LNCaP clone FGC (cell line): Measurements from ENCODE around the gene SP100.
A peak's percentile ranks its signal among the peaks of the same experiment; 100 is the strongest.
"Not testable (repeated sequence)": the region's sequence is repeated elsewhere in the genome, so short reads cannot be mapped to it uniquely, and the experiment has no call there.

ENCODE experiments used
- DNase-seq: peaks from one replicate; pipeline ENCODE4 v3.0.0-alpha.2; 2011; ENCODE audit warnings: low read depth
- H3K4me3 ChIP-seq: 2 replicates; pipeline ENCODE4 v1.5.1; 2011; ENCODE audit warnings: mild to moderate bottlenecking, low read depth, low read length, control low read depth
- TF ChIP-seq, protein P1 (sequence below): IDR thresholded peaks from 2 replicates; pipeline ENCODE4 v1.5.1; 2012; ENCODE audit warnings: mild to moderate bottlenecking; ENCODE audit not compliant: control insufficient read depth, insufficient read depth; ENCODE audit errors: extremely low read depth

The SP100 gene

DNA sequence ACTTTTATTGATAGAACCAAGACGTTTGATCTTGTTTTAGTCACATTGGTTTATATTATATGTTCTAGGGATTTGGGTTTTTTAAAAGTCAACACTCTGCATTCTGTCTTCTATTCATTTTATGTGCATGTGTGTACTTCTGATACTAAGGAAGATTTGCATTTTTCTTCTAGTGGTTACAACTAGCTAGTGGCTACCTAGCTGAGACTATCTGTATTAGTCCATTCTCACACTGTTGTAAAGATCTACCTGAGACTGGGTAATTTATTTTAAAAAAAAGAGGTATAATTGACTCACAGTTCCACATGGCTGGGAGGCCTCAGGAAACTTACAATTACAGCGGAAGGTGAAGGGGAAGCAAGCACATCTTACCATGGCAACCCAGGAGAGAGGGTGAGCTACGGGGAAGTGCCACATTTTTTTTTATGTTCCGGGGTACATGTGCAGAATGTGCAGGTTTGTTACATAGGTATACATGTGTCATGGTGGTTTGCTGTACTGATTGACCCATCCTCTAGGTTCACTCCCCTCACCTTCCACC, 69.9 kb downstream of the SP100 start:
- no peak overlapping the region for H3K4me3 ChIP-seq
- DNase-seq: no peak
- TF ChIP-seq, protein P1, sequence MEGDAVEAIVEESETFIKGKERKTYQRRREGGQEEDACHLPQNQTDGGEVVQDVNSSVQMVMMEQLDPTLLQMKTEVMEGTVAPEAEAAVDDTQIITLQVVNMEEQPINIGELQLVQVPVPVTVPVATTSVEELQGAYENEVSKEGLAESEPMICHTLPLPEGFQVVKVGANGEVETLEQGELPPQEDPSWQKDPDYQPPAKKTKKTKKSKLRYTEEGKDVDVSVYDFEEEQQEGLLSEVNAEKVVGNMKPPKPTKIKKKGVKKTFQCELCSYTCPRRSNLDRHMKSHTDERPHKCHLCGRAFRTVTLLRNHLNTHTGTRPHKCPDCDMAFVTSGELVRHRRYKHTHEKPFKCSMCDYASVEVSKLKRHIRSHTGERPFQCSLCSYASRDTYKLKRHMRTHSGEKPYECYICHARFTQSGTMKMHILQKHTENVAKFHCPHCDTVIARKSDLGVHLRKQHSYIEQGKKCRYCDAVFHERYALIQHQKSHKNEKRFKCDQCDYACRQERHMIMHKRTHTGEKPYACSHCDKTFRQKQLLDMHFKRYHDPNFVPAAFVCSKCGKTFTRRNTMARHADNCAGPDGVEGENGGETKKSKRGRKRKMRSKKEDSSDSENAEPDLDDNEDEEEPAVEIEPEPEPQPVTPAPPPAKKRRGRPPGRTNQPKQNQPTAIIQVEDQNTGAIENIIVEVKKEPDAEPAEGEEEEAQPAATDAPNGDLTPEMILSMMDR: no peak

DNA sequence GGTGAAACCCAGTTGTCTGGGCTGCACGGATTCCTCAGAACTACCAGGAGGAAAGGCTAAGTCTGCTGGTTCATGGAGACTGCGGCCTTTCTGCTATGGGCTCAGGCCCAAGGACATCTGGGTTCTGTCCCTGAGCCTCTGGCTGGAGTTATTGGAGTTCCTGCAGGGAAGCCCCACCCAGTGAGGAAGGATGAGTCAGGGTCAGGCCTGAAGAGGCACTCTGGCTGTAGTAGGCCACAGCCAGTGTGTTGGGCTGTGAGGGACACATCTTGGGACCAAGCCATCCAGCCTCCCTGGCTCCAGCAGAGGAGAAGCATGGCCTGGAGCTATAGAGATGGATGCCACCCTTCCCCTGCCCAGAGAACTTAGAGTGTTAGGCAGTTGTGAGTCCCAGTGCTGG, 75.2 kb downstream of the SP100 start:
- not testable (repeated sequence) for DNase-seq, H3K4me3 ChIP-seq

DNA sequence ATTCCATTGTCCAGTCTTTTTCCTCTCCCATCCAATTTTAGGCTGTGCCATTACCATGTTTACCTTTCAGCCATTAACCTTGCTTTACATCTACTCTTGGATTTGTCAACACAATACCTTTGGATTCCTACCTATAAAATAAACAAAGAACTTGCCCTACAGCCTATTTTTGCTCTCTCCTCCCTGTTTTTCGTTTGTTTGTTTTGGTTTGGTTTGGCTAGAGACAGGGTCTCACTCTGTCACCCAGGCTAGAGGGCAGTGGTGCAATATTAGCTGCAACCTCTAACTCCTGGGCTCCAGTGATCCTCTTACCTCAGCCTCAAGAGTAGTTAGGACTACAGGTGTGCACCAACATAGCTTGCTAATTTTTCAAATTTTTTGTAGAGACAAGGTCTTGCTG, 76.1 kb downstream of the SP100 start:
- H3K4me3 ChIP-seq: no peak overlapping the region
- DNase-seq: peak; percentile 6
- TF ChIP-seq, protein P1: no peak

DNA sequence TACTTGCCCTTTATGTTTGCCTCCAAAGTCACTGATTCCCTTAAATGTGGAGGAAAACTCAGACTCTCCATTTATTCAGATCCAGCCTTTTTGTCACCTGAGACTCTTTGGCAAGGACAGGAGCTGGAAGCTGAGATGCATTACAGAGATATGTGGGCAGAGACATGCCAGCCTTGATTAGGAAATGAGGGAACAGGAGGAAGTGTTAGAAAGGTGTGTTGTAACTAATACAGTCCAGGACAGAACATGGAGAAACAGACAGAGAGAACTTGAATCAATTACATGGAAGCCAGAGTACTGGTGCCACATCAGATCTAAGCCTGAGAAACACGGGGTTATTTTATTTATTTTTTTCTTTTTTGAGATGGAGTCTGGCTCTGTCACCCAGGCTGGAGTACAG, 79.0 kb downstream of the SP100 start:
- TF ChIP-seq, protein P1: no peak
- H3K4me3 ChIP-seq: no peak overlapping the region
- no peak for DNase-seq

DNA sequence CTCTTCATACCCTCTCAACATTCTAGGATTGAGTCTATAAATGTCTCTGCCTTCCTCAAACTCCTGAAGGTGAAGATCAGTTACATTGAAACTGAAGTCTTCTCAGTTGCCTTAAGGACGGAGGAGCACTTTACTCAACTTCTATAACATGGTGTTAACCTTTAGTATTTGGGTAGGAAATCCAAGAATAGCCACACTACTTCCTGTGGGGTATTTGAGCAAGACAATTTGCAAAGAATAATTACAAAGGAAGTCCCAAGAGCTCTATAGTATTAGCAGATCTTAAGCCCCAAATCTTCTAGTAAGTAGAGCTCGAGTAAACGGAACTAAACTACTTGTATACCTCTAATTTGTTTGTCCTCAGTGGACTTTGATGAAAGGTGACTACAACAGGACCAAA, 80.9 kb downstream of the SP100 start:
- H3K4me3 ChIP-seq: no peak overlapping the region
- no peak for DNase-seq
- TF ChIP-seq, protein P1: no peak

DNA sequence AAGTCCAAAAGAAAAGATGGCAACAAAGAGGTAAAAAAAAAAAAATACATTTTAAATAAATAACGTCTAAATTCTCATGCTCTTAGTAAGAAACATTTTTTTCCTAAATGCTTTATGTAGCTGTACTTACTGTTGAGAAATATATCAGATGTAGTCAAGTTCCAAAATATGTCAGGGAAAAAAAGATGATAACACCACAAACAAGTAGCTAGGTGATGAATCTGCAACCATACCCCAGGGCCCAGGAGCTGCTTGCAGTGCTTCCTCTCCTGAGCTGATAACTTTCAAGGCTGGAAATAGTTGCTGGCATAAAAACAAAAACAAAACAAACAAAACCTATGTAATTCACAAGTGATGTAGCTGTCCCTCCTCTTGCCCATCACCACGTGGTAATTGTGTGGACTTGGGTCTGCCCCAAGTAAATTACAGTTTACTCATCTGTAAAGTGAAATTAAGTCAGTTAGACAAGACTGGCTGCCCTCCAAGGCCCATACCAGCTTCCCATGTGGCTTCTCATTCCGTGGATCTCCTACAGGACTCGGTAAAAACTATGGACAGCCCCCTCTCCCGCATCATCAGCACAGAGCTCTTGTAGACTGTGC, 82.6 kb downstream of the SP100 start:
- no peak for DNase-seq
- TF ChIP-seq, protein P1: no peak
- no peak overlapping the region for H3K4me3 ChIP-seq

DNA sequence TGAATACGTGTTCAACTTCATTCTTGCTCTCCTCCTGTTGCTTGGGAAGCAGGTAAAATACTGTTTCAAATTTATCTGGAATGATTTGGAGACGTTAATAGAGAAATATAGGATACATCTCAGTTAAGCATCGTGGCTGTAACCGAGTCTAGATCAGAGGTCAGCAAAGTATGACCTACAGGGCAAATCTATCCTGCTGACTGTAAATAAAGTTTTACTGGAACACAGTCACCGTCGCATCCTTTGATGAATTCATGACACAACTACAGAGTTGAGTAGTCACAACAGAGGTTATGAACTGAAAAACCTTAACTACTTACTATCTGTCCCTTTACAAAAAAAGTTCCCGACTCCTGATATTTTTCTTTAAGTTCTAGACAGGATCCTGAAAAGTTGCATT, 86.6 kb downstream of the SP100 start:
- DNase-seq: no peak
- H3K4me3 ChIP-seq: no peak overlapping the region
- TF ChIP-seq, protein P1: no peak
